HuH-7 (cell line): Measurements from ENCODE around the gene SYNDIG1.

Experiments used
- DNase-seq: peaks from one replicate; pipeline ENCODE4 v3.0.0; 2011; ENCODE audit warnings: low spot score

Gene SYNDIG1

GRCh38 chr20:24658920-24659660 is 189.7 kb downstream of the SYNDIG1 start:
- no peak for DNase-seq

- DNase-seq: no peak
Observed at GRCh38 chr20:24659835-24660234, 190.4 kb downstream of the SYNDIG1 start.

GRCh38 chr20:24660651-24661050 is 191.2 kb downstream of the SYNDIG1 start:
- no peak for DNase-seq

GRCh38 chr20:24661255-24661654 is 191.8 kb downstream of the SYNDIG1 start:
- DNase-seq: no peak

- DNase-seq: no peak
Observed at GRCh38 chr20:24662322-24662721, 192.9 kb downstream of the SYNDIG1 start.

- DNase-seq: no peak
Observed at GRCh38 chr20:24662752-24663365, 193.4 kb downstream of the SYNDIG1 start.

GRCh38 chr20:24663496-24663895 is 194.1 kb downstream of the SYNDIG1 start:
- DNase-seq: no peak

- no peak for DNase-seq
Observed at GRCh38 chr20:24664266-24664986, 195.0 kb downstream of the SYNDIG1 start.

GRCh38 chr20:24665196-24665595 is 195.8 kb downstream of the SYNDIG1 start:
- DNase-seq: no peak

- DNase-seq: no peak
Observed at GRCh38 chr20:24665741-24666191, 196.3 kb downstream of the SYNDIG1 start.

GRCh38 chr20:24667689-24668383 is 198.4 kb downstream of the SYNDIG1 start:
- DNase-seq: no peak

- DNase-seq: no peak
Observed at GRCh38 chr20:24668384-24668702, 198.9 kb downstream of the SYNDIG1 start.

- no peak for DNase-seq
Observed at GRCh38 chr20:24668791-24669190, 199.4 kb downstream of the SYNDIG1 start.

- no peak for DNase-seq
Observed at GRCh38 chr20:24669701-24670100, 200.3 kb downstream of the SYNDIG1 start.

- no peak for DNase-seq
Observed at GRCh38 chr20:24670341-24670872, 201.0 kb downstream of the SYNDIG1 start.

- DNase-seq: no peak
Observed at GRCh38 chr20:24670981-24671380, 201.6 kb downstream of the SYNDIG1 start.

- DNase-seq: no peak
Observed at GRCh38 chr20:24672181-24672880, 202.9 kb downstream of the SYNDIG1 start.

- DNase-seq: no peak
Observed at GRCh38 chr20:24672886-24673677, 203.7 kb downstream of the SYNDIG1 start.

GRCh38 chr20:24673678-24674570 is 204.5 kb downstream of the SYNDIG1 start:
- no peak for DNase-seq
